Left lung (tissue), 10 donors: ENCODE measurements around the gene LTA. TPM values are rescaled to one million over a fixed set of nuclear protein-coding genes. Genes with fewer than 3 reads are reported as not detected.
"Not testable (repeated sequence)": the region's sequence is repeated elsewhere in the genome, so short reads cannot be mapped to it uniquely, and the experiment has no call there.

Experiments used
- ATAC-seq: fragments of 200-7000 bp; cut with Tn5 transposase; one replicate; pipeline ENCODE4 v1.9.1; 2020; ENCODE audit warnings: moderate library complexity
- DNase-seq, 4 donors: peaks; one replicate each; pipeline ENCODE4 v3.0.0-alpha.2; 2013 to 2020
- H3K27ac ChIP-seq, 2 donors: fragments of 200-600 bp; sonication (generic) in 1 of 2; one replicate each; pipeline versions ENCODE4 v1.5.0 to v1.8.0; 2020 to 2021
- H3K27me3 ChIP-seq, 2 donors: fragments of 200-600 bp; sonication (generic) in 1 of 2; one replicate each; pipeline versions ENCODE4 v1.5.0 to v1.8.0; 2020 to 2021
- H3K36me3 ChIP-seq, 2 donors: fragments of 200-600 bp; sonication (generic) in 1 of 2; one replicate each; pipeline versions ENCODE4 v1.5.0 to v1.8.0; 2020 to 2021
- H3K4me1 ChIP-seq, 2 donors: fragments of 200-600 bp; one replicate each; pipeline ENCODE4 v1.8.0; 2021
- H3K4me3 ChIP-seq, 2 donors: fragments of 200-600 bp; sonication (generic) in 1 of 2; one replicate each; pipeline versions ENCODE4 v1.5.0 to v1.8.0; 2020 to 2021; ENCODE audit warnings: mild to moderate bottlenecking in 1 of 2
- H3K9me3 ChIP-seq, 2 donors: fragments of 200-600 bp; sonication (generic) in 1 of 2; one replicate each; pipeline versions ENCODE4 v1.5.0 to v1.8.0; 2020 to 2021
- intact Hi-C, 2 donors: fragments of 100-400 bp; cut with DNase I; formaldehyde crosslinking; loops; one replicate each; pipeline versions ENCODE4 v1.11.2 to v1.14.2; 2022
- polyA plus RNA-seq, 6 donors: library from polyadenylated mRNA; unstranded; fragments of 120-200 nt; gene quantifications; one replicate each; pipeline ENCODE4 v1.2.1, GENCODE V29; 2013; ENCODE audit not compliant: insufficient read length in 6 of 6
- total RNA-seq, 2 donors: library from RNA; stranded (reverse); fragmentation: NEBNext Ultra II Directional; extraction: Animal tissue kit (Norgen Biotek cat#: 25700); gene quantifications; one replicate each; pipeline ENCODE4 v1.2.1, GENCODE V29; 2021
- TF ChIP-seq, protein P1 (sequence below), 2 donors: fragments of 200-600 bp; sonication (generic) in 1 of 2; IDR thresholded peaks; one replicate each; pipeline versions ENCODE4 v1.5.0 to v1.8.0; 2021; ENCODE audit warnings: antibody characterized with exemption in 2 of 2
- donor health status: DM: no; HTN: yes; CAD: no.
- donor health status: DM: no; HTN: no; CAD: no.

Gene LTA
- total and polyA plus RNA-seq, 8 donors: 0.17 to 0.65 (median 0.39) TPM

DNA sequence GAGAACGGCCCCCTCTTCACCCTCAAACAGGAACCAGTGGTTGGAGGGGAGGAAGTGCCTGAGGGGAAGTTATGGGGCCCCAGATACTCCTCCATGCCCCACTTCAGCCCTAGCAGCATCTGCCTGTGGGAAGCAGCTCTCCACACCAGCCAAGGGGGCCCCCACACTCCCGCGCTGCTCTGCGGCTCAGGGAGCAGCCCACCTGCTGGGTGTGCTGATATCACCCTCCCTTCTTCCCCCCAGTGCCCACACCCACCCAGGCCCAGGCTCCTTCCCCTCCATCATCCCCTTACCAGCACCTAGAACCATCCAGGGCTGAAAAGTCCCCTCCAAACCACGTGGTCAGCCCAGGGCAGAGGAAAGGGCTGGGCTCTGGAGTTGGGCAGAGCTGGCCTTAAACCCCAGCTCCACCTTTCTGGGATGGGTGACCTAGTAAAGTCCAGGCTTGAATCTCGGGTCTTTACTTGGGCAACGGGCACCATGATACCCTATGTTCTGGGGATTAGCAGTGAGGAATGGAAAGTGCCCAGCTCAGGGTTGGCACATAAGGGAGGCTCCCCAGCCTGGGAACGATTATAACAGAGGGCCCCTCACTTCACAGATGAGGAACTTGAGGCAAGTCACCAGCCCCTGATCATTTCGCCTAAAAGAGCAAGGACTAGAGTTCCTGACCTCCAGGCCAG is 14.7 kb downstream of the LTA start:
- DNase-seq (peak in 2 of 4 donors; percentile 62 to 82), ATAC-seq (peak; percentile 62)
- TF ChIP-seq, protein P1, sequence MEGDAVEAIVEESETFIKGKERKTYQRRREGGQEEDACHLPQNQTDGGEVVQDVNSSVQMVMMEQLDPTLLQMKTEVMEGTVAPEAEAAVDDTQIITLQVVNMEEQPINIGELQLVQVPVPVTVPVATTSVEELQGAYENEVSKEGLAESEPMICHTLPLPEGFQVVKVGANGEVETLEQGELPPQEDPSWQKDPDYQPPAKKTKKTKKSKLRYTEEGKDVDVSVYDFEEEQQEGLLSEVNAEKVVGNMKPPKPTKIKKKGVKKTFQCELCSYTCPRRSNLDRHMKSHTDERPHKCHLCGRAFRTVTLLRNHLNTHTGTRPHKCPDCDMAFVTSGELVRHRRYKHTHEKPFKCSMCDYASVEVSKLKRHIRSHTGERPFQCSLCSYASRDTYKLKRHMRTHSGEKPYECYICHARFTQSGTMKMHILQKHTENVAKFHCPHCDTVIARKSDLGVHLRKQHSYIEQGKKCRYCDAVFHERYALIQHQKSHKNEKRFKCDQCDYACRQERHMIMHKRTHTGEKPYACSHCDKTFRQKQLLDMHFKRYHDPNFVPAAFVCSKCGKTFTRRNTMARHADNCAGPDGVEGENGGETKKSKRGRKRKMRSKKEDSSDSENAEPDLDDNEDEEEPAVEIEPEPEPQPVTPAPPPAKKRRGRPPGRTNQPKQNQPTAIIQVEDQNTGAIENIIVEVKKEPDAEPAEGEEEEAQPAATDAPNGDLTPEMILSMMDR (IDR thresholded peaks at IDR 0.05): no peak
- peaks cover 0 to 65% of the 10 kb centered on the region in 2 donors for H3K4me1 ChIP-seq
- no peaks in the 10 kb centered on the region for H3K9me3 ChIP-seq
- H3K27me3 ChIP-seq: no peaks in the 10 kb centered on the region
- no peaks in the 10 kb centered on the region for H3K36me3 ChIP-seq
- intact Hi-C loops: no loop called here
- peak overlapping the region in 1 of 2 donors; percentile 53 for H3K4me3 ChIP-seq
- peak overlapping the region; percentile 53 to 92 for H3K27ac ChIP-seq

- TF ChIP-seq, protein P1 (IDR thresholded peaks at IDR 0.05): no peak
- Histone ChIP-seq H3K36me3 (no peaks in the 10 kb centered on the region), H3K4me3 (peak overlapping the region in 1 of 2 donors; percentile 53), H3K27ac (peak overlapping the region in 1 of 2 donors; percentile 92), H3K4me1 (peaks cover 0 to 56% of the 10 kb centered on the region in 2 donors), H3K27me3 (no peaks in the 10 kb centered on the region), H3K9me3 (no peaks in the 10 kb centered on the region)
- intact Hi-C loops: no loop called here
- DNase-seq (no peak), ATAC-seq (no peak)
These were observed 16.0 kb downstream of the LTA start for GRCh38 chr6:31587791-31588777.

DNA sequence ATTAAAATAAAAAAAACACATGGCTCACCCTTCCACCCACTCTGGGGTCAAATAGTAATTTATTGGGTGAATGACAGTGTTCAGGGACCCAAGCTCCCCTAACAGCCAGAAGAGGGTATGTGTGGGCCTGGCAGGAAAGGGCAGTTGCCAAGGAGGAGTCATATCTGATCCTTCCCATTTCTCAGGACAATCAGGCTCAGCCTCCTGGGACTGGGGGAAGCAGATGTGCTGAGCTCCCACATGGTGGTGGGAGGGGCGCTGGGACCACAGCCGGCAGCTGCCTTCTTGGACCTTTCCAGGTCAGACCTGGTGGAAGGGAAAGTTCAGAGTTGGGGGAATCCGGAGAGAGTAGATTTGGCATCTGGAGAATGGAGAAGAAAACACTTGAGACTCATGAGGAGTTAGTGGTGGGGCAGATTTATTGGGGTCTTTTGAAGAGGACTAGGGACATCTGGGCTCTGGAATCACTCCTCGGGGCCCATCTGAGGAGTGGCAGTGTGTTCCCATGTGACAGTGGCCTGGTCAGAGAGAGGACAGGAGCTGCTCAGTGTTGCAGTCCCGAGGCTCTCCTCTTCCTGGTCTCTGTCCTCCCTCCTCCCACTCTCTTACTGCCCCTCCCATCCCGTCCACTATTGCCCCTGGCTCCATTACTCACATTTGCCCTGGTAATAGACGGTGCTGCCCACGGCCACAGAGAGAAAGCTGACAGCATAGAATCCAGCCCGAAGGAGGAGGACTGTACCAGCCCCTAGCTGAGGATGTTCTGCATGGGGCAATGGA is 17.0 kb downstream of the LTA start:
- TF ChIP-seq, protein P1 (IDR thresholded peaks at IDR 0.05): no peak
- no peaks in the 10 kb centered on the region for H3K9me3 ChIP-seq
- intact Hi-C loops: no loop called here
- ATAC-seq (no peak), DNase-seq (no peak)
- peaks cover 0 to 52% of the 10 kb centered on the region in 2 donors for H3K4me1 ChIP-seq
- no peaks in the 10 kb centered on the region for H3K36me3 ChIP-seq
- peak overlapping the region in 1 of 2 donors; percentile 53 for H3K4me3 ChIP-seq
- H3K27me3 ChIP-seq: no peaks in the 10 kb centered on the region
- H3K27ac ChIP-seq: peak overlapping the region in 1 of 2 donors; percentile 13

- H3K4me3 ChIP-seq, DNase-seq, H3K27me3 ChIP-seq, H3K36me3 ChIP-seq, H3K9me3 ChIP-seq, H3K27ac ChIP-seq, ATAC-seq: not testable (repeated sequence)
- intact Hi-C loops: loop anchor here (10.0 kb wide), 2 partner anchors 46 to 96 kb away; partner anchors contain the start of genes ATP6V1G2 (in 1 of the 2), DDX39B (in 1 of the 2), MICB (in 1 of the 2) and NFKBIL1 (in 1 of the 2)
- H3K4me1 ChIP-seq: peaks cover 0 to 36% of the 10 kb centered on the region in 2 donors
These were observed 18.6 kb downstream of the LTA start for GRCh38 chr6:31590691-31591090.

DNA sequence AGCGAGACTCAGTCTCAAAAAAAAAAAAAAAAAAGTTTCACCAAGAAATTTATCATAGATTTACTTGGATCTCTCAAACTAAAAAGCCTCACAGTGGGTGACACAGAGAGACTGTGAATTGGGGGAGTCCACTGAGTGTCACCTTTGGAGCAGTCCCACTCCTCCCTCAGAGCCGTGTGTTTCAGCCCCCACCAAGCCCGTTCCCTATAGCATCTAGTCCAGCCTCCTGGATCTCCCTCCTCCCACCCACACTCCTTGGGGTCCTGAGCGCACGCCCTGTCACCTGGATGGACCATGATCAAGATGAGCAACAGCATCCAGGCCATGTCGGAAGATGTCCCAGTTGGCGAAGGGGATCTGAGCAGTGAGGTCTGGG is 20.3 kb downstream of the LTA start:
- no peak for ATAC-seq
- H3K27me3 ChIP-seq: no peaks in the 10 kb centered on the region
- no peaks in the 10 kb centered on the region for H3K36me3 ChIP-seq
- no peaks in the 10 kb centered on the region for H3K9me3 ChIP-seq
- intact Hi-C loops: loop anchor here (10.0 kb wide), 2 partner anchors 48 to 98 kb away; partner anchors contain the start of genes ATP6V1G2 (in 1 of the 2), DDX39B (in 1 of the 2), MICB (in 1 of the 2) and NFKBIL1 (in 1 of the 2)
- no peak overlapping the region for H3K4me3 ChIP-seq
- H3K4me1 ChIP-seq: peaks cover 0 to 32% of the 10 kb centered on the region in 2 donors
- no peak overlapping the region for H3K27ac ChIP-seq
- TF ChIP-seq, protein P1 (IDR thresholded peaks at IDR 0.05): no peak
- DNase-seq: no peak
